ENCODE data around the gene GALNT18.

The GALNT18 gene

GRCh38 chr11:11624204-11624603 lies 2.4 kb upstream of the GALNT18 start:
- no peak for DNase-seq (ENCODE audit: low spot score)

- DNase-seq (ENCODE audit: low spot score): no peak
Observed at GRCh38 chr11:11622772-11623171, 967 bp upstream of the GALNT18 start.

- DNase-seq (ENCODE audit: low spot score): no peak
Observed at GRCh38 chr11:11622340-11622706, 518 bp upstream of the GALNT18 start.

GRCh38 chr11:11620921-11621572 lies 758 bp downstream of the GALNT18 start:
- DNase-seq (ENCODE audit: low spot score): peak; percentile 13

- no peak for DNase-seq (ENCODE audit: low spot score)
Observed at GRCh38 chr11:11620173-11620920, 1.5 kb downstream of the GALNT18 start.

- DNase-seq (ENCODE audit: low spot score): no peak
Observed at GRCh38 chr11:11618973-11619435, 2.8 kb downstream of the GALNT18 start.

GRCh38 chr11:11615086-11615485 lies 6.7 kb downstream of the GALNT18 start:
- no peak for DNase-seq (ENCODE audit: low spot score)

GRCh38 chr11:11612439-11612838 lies 9.4 kb downstream of the GALNT18 start:
- no peak for DNase-seq (ENCODE audit: low spot score)

- no peak for DNase-seq (ENCODE audit: low spot score)
Observed at GRCh38 chr11:11611381-11611780, 10.4 kb downstream of the GALNT18 start.

- no peak for DNase-seq (ENCODE audit: low spot score)
Observed at GRCh38 chr11:11608783-11609232, 13.0 kb downstream of the GALNT18 start.

GRCh38 chr11:11607772-11608171 lies 14.0 kb downstream of the GALNT18 start:
- no peak for DNase-seq (ENCODE audit: low spot score)

- DNase-seq (ENCODE audit: low spot score): no peak
Observed at GRCh38 chr11:11605821-11606450, 15.9 kb downstream of the GALNT18 start.

- no peak for DNase-seq (ENCODE audit: low spot score)
Observed at GRCh38 chr11:11605181-11605580, 16.6 kb downstream of the GALNT18 start.

GRCh38 chr11:11604370-11604990 lies 17.3 kb downstream of the GALNT18 start:
- no peak for DNase-seq (ENCODE audit: low spot score)

- no peak for DNase-seq (ENCODE audit: low spot score)
Observed at GRCh38 chr11:11602011-11602410, 19.8 kb downstream of the GALNT18 start.

- no peak for DNase-seq (ENCODE audit: low spot score)
Observed at GRCh38 chr11:11600288-11600687, 21.5 kb downstream of the GALNT18 start.

- no peak for DNase-seq (ENCODE audit: low spot score)
Observed at GRCh38 chr11:11598243-11598642, 23.6 kb downstream of the GALNT18 start.

GRCh38 chr11:11594162-11594561 lies 27.6 kb downstream of the GALNT18 start:
- no peak for DNase-seq (ENCODE audit: low spot score)

- no peak for DNase-seq (ENCODE audit: low spot score)
Observed at GRCh38 chr11:11592146-11592684, 29.6 kb downstream of the GALNT18 start.

- no peak for DNase-seq (ENCODE audit: low spot score)
Observed at GRCh38 chr11:11589437-11589836, 32.4 kb downstream of the GALNT18 start.

GRCh38 chr11:11588891-11589290 lies 32.9 kb downstream of the GALNT18 start:
- DNase-seq (ENCODE audit: low spot score): no peak

- no peak for DNase-seq (ENCODE audit: low spot score)
Observed at GRCh38 chr11:11588243-11588642, 33.6 kb downstream of the GALNT18 start.

Data from hepatic stellate cell (primary cell).